HEK293T (cell line): ENCODE measurements around the gene ABTB1.

Source experiments
- BHLHE40 ChIP-seq: fragments of 450-650 bp; IDR thresholded peaks from 2 replicates; pipeline ENCODE4 v1.6.1; 2016; ENCODE audit warnings: mild to moderate bottlenecking, moderate library complexity, borderline replicate concordance
- FOXA1 ChIP-seq: fragments of 450-650 bp; IDR thresholded peaks from 2 replicates; pipeline ENCODE4 v1.6.1; 2016; ENCODE audit warnings: mild to moderate bottlenecking
- FOXK2 ChIP-seq: fragments of 450-650 bp; IDR thresholded peaks from 2 replicates; pipeline ENCODE4 v1.6.1; 2016; ENCODE audit warnings: mild to moderate bottlenecking
- SUZ12 ChIP-seq: fragments of 450-650 bp; IDR thresholded peaks from 2 replicates; pipeline ENCODE4 v1.6.1; 2016; ENCODE audit warnings: mild to moderate bottlenecking
- TARDBP ChIP-seq: fragments of 450-650 bp; IDR thresholded peaks from 2 replicates; pipeline ENCODE4 v1.6.1; 2016

GRCh38 chr3:127661600-127661999 is 11.2 kb upstream of the ABTB1 start:
- no peak for TF ChIP-seq FOXA1
- no peak for TF ChIP-seq FOXK2
- no peak for TF ChIP-seq BHLHE40
- no peak for TF ChIP-seq TARDBP
- no peak for TF ChIP-seq SUZ12
